VCaP (cell line): ENCODE data around the gene GOLGB1.

Experiments
- H3K27ac ChIP-seq: fragments of 450-650 bp; 2 replicates; pipeline ENCODE4 v1.5.1; 2017
- TF ChIP-seq, protein P1 (sequence below): fragments of 450-650 bp; conservative IDR thresholded peaks from 2 replicates; pipeline ENCODE4 v1.5.1; 2017; ENCODE audit warnings: mild to moderate bottlenecking, moderate library complexity

GOLGB1 gene

DNA sequence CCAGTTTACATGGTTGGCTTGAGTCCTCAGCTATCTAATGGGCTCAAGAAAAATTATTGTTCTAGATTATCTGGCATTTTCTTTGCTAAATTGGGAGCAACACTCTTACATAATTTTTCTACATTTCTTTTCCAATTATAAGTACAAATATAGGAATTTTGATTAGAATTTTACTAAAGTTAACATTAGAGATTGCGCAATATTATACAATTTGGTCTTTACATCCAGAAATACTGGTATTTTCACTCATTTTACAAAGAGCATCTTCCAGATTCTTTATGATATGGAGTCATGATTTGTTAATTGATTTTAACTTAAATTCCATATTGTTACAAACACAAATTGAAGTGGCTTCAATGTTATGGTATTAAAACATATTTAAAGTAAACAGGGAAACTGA is 19.7 kb upstream of the GOLGB1 start:
- TF ChIP-seq, protein P1, sequence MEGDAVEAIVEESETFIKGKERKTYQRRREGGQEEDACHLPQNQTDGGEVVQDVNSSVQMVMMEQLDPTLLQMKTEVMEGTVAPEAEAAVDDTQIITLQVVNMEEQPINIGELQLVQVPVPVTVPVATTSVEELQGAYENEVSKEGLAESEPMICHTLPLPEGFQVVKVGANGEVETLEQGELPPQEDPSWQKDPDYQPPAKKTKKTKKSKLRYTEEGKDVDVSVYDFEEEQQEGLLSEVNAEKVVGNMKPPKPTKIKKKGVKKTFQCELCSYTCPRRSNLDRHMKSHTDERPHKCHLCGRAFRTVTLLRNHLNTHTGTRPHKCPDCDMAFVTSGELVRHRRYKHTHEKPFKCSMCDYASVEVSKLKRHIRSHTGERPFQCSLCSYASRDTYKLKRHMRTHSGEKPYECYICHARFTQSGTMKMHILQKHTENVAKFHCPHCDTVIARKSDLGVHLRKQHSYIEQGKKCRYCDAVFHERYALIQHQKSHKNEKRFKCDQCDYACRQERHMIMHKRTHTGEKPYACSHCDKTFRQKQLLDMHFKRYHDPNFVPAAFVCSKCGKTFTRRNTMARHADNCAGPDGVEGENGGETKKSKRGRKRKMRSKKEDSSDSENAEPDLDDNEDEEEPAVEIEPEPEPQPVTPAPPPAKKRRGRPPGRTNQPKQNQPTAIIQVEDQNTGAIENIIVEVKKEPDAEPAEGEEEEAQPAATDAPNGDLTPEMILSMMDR = no peak
- H3K27ac ChIP-seq = no peak overlapping the region

DNA sequence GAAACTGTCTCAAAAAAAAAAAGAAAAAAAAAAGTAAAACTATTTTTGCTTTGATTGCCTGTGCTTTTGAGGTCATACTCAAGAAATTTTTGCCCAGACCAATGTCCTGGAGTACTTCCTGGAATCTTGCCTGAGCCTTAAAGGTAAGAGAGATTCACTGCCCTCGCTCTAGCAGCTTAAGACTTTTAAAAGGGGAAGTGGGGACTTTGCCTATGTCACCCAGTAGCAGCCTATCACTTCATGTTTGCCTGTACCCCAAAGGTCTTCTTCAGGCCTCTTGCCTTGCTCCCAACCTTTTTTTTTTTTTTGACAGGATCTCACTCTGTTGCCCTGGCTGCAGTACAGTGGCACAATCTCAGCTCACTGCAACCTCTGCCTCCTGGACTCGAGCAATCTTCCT is 18.9 kb upstream of the GOLGB1 start:
- no peak overlapping the region for H3K27ac ChIP-seq
- TF ChIP-seq, protein P1 = no peak

DNA sequence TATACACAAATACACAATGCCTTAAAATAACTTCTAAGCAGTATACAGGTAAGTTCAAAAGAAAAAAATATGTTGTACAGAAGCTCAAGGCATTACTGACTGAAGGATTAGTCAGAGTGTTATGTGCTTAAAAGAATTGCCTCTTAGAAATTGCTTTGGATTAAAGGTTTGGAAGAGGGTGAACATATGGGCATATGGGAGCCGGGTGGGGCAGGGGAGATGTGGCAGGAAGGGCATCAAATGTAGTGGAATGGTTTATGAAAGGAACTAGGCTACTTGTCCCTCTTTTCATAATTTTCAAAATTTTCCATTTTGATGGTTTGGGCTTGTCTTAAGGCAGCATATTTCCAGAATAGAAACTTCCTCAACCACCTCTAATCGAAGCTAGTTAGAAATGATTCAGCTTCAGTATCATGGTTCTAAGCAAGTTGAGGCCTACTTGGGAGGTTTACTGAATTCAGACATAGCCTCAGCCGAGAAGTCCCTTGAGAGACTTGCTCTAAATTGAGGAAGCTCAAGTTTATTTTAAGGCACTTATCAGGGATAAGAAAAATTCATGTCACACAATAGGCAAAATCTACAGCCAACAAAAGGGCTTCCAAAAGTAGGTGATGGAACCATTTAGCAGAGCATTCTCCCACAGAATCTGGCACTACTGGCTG is 10.1 kb upstream of the GOLGB1 start:
- no peak overlapping the region for H3K27ac ChIP-seq
- TF ChIP-seq, protein P1 = no peak

DNA sequence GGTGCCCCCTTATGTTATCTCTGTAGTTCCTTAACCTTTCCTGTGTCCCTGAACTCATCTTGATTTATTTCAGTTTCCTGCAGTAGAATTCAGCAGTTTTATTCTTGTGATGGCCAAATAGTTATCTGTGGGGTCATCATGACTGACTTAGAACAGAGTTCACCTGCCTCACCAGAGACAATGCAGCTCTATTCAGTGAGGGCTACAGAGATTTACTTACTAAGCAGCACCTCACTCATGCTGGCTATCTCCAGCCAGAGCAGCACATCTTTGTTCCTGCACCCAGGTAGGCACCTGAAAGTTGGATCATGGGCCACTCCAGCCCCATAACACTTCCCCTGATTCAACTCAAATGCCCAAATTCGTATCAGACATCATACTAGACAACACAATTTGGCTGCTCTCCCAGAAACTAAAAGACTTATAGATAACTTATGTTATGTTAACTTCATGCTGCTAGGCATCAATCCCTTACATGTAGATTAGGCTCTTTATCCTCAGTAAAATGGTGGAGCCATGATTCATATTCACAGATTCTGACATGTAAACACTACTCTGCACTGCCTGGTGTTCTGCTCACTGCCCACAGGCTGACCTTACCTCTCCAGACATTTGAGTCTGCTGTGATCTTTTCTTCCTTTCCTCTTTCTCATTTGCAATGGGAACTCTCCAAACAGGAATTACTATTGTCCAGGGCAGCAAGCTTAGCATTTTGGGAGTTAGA is 9.3 kb upstream of the GOLGB1 start:
- TF ChIP-seq, protein P1 = no peak
- H3K27ac ChIP-seq = no peak overlapping the region

DNA sequence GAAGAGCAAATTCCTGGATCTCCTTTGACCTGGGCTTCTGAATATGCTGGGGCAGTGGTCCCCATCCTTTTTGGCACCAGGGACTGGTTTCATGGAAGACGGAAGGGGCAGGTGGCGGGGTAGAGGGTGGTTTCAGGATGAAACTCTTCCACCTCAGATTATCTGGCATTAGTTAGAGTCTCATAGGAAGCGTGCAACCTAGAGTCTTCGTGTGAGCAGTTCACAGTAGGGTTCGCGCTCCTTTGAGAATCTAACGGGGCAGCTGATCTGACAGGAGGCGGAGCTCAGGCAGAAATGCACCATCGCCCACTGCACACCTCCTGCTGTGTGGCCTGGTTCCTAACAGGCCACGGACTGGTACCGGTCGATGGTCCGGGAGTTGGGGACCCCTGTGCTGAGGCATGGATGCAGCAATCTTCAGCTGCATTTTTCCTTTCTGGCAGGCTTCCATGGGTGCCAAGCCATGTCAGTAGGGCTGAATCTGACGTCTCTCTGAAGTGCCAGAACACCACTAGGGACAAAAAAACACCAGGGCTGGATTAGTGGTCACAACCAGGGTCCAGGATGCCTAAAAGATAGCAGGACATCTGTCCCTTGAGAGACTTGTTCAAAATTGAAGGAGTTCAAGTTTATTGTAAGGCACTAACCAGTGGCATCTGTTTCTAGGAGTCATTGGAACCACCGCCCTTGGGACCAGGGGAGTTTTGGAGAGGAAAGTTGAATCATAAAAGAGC is 8.4 kb upstream of the GOLGB1 start:
- TF ChIP-seq, protein P1 = no peak
- no peak overlapping the region for H3K27ac ChIP-seq

DNA sequence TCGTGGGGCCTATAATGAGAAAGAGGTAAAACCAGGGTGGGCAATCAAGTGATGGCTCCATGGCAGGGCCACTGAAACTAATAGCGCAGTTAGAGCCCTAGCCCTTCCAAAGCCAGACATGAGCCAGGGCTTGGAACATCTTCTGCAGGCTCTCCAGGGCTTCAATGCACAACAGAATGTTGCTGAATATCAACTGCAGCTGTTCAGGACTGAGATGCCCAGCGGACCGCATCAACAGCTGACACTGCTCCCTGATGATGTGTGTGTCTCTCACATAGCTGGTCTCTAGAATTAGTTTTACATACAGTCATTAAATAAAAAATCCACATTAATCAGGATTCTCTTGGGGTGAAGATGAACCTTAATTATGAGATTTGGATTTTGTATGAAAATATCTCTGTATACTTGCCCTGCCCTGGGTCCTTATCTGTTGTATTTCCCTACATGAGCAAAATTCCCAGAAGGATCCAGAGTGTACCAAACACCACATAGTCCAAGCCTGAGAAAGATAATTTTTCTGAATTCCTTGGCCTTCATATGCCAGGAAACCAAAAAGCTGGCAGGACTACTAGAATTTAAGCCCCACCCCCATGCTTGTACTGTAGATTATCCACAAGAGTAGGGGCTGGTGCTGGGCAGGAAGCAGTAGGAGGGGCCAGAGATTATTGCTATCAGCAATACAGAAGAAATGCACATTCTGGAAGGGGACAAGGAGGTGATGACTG is 7.7 kb upstream of the GOLGB1 start:
- H3K27ac ChIP-seq = no peak overlapping the region
- TF ChIP-seq, protein P1 = no peak

DNA sequence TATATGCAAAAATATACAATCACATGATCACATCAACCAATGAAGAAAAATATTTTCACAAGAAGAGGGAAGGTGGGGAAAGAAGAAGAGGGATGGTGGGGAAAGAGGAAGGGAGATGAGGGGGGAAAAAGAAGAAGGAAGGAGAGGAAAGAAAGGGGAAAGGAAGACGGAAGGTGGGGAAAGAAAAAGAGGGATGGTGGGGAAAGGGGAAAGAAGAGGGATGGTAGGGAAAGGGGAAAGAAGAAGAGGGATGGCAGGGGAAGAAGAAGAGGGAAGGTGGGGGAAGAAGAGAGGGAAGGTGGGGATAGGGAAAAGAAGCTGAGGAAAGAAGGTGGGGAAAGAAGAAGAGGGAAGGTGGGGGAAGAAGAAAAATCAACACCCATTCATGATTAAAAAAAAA is 3.2 kb upstream of the GOLGB1 start:
- H3K27ac ChIP-seq = no peak overlapping the region

More for the DNA sequence above, 3.2 kb upstream of the GOLGB1 start:
- TF ChIP-seq, protein P1 = no peak
